ENCODE data around the gene TGIF2. TPM values are rescaled to one million over a fixed set of nuclear protein-coding genes. Genes with fewer than 3 reads are reported as not detected.

Gene TGIF2
- total RNA-seq, 1 donor from 2014 or later: 16.8 TPM

DNA sequence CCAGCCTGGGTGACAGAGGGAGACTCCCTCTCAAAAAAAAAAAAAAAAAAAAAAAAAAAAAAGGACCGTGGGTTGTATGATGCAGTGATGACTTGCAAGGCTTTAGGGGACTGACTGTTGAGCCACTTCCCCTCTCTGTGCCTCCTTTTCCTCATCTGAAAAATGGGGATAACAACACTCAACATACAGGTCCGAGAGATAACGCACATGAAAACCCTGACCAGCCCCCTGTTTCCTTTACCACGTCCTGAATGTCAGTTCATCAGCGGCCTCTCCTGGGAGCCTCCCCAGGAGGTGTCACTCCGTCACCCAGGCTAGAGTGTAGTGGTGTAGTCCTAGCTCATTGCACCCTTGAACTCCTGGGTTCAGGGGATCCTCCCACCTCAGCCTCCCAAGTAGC, 68.7 kb downstream of the TGIF2 start:
- no peak for DNase-seq
- TF ChIP-seq CTCF (IDR thresholded peaks at IDR 0.05): no peak
- H3K27ac ChIP-seq: no peak overlapping the region
- no peak for ATAC-seq
- no peak overlapping the region for H3K4me3 ChIP-seq
- no peaks in the 10 kb centered on the region for H3K27me3 ChIP-seq
- no peaks in the 10 kb centered on the region for H3K36me3 ChIP-seq
- H3K4me1 ChIP-seq: no peaks in the 10 kb centered on the region
- intact Hi-C loops (cut with DNase I): no loop called here
- H3K9me3 ChIP-seq: no peaks in the 10 kb centered on the region

Other genes starting within 250 kb of the TGIF2 start
- gene MYL9, start 32.1 kb upstream of the TGIF2 start, total RNA-seq: 410 TPM
- 91.1 TPM for gene RAB5IF, start 32.2 kb downstream of the TGIF2 start, total RNA-seq
- 1.9 TPM for gene SLA2, start 72.6 kb downstream of the TGIF2 start, total RNA-seq
- gene NDRG3, start 172.5 kb downstream of the TGIF2 start, total RNA-seq: 30.3 TPM
- gene DSN1, start 200.2 kb downstream of the TGIF2 start, total RNA-seq: 7.5 TPM

All from upper lobe of right lung (tissue), 1 donor.